ENCODE measurements around the gene CKAP5.

The CKAP5 gene

DNA sequence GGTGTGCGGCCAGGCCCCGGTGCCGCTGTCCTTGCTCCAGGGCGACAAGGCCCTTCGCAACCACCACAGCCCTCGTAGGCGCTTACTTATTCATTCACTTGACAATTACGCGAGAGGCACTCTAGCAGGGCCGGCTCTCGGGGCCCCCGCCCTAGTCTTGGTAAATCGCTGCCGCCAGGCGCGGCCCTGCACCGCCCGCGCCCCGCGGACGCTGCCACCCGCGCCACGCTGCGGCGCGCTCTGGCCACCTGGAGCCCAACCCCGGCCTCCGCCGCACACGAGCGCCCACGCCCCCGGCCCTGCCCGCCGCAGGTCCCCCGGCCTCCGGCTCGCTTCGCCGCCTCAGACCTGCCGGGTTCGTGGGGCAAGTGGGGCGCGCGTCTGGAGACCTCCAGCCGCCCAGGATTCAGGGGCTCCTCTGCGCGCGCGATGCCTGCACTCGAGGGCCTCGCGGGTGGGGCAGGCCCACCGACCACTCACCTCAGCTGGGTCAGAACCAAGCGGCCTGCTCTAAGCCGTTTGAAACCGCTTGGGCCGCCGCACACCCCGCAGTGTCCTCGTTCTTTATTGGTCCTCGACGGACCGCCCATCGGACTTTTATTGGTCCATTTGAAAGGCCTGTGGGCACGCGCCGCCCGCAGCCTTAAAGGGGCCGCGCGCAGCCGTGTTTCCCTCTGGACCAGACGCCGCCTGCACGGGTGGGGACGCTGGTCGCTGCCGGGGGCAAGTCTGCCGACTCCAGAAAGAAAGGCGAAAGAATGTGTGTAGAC is at the start of gene CKAP5:
Gene CKAP5 (minus strand): TSS at position 541 of the 770 bp plus-strand sequence. CDS start 25,049 bp downstream, outside the sequence.
- DNase-seq: peak; percentile 77

- no peak for DNase-seq
These were observed 49.7 kb upstream of the CKAP5 start for GRCh38 chr11:46895821-46896220.

GRCh38 chr11:46894961-46895360 is 48.9 kb upstream of the CKAP5 start:
- DNase-seq: no peak

GRCh38 chr11:46894506-46894905 is 48.4 kb upstream of the CKAP5 start:
- no peak for DNase-seq

- no peak for DNase-seq
These were observed 46.8 kb upstream of the CKAP5 start for GRCh38 chr11:46892838-46893237.

GRCh38 chr11:46892109-46892508 is 46.0 kb upstream of the CKAP5 start:
- no peak for DNase-seq

DNA sequence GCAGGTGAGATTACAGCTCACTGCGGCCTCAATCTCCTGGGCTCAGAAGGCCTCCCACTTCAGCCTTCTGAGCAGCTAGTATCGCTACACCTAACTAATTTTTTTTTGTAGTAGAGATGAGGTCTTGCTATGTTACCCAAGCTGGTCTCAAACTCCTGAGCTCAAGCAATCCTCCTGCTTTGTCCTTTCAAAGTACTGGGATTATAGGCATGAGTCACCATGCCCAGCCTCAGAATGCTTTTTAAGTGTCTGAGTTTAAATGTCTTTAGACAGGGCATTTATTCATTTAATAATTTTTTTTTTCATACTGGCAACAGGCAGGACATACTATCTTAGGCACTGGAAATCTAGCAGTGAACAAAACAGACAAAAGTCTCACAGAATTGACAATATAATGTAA is 44.6 kb upstream of the CKAP5 start:
- DNase-seq: no peak

- peak; percentile 54 for DNase-seq
These were observed 43.8 kb upstream of the CKAP5 start for GRCh38 chr11:46889689-46890475.

GRCh38 chr11:46889251-46889650 is 43.2 kb upstream of the CKAP5 start:
- DNase-seq: no peak

- DNase-seq: no peak
These were observed 42.6 kb upstream of the CKAP5 start for GRCh38 chr11:46888636-46889035.

DNA sequence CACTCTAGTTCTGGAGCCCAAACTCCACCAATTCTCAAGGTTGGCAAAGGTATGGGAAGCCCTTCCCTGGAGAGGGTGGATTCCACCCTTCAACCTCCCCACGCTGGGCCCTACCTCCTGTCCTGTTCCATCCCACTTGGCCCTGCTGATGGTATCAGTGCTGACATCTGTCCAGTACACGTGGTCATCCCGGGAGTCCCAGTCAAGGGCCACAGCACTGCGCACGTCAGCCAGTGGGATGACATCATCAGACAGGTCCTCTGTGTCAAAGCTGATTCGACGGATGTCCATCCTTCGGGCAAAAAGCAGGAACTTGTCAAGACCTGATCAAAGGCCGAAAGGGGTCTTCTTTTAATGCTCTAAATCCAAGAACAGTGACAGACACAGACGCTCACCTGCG is 40.1 kb upstream of the CKAP5 start:
- no peak for DNase-seq

GRCh38 chr11:46879056-46879585 is 33.0 kb upstream of the CKAP5 start:
- no peak for DNase-seq

- DNase-seq: no peak
These were observed 31.5 kb upstream of the CKAP5 start for GRCh38 chr11:46877580-46877979.

DNA sequence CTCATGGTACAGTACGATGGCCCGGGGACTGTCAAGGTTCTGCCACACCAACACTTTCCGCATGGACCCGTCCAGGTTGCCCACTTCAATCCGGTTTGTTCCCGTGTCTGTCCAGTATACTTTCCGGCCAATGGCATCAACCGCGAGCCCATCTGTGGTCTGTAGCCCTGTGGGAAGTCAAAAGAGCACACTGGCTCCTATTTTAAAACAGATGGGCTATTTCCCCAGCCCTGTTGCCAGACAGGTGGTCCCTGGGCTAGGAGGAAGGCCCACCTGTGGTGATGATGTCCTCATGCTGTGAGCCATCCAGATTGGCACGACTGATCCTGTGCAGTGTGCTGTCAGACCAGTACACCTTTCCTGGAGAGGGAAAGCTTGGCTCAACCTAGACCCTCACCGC is 30.4 kb upstream of the CKAP5 start:
- no peak for DNase-seq

DNA sequence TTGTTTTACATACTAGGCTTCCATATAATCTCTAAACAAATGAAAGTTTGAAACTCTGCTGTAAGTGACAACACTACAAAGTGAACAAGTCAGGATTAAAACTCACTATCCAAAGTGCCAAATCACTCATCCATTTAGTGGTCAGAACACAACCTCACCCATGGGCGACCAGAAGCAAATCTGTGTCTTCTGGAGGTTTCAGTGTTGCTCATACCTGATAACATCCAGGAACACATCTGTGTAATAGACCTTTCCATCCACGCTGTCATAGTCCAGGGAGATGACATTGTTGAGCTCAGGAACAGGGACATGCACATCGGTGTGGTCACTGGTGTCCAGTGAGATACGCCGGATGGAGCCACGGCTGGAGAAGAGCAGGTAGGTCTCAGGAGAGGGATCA is 28.5 kb upstream of the CKAP5 start:
- no peak for DNase-seq

GRCh38 chr11:46868912-46869311 is 22.8 kb upstream of the CKAP5 start:
- DNase-seq: no peak

DNA sequence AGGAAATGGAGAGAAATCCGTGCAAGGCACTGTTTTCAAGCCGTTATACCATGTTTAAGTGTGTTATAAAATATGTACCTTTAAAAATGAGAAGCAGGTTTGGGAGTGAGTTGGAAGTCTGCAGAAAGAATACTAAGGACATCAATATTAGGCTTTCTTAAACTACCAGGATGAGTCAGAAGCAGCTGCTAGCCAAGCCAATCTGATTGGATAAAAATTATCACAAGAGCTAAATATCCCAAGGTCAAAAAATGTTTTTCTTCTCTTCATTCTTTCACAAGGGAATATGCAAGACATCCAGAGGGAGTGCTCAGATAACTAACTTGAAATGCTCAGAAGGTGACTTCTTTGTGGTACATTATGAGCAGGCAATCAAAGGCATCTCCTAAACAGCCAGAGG is 19.3 kb upstream of the CKAP5 start:
- DNase-seq: no peak

DNA sequence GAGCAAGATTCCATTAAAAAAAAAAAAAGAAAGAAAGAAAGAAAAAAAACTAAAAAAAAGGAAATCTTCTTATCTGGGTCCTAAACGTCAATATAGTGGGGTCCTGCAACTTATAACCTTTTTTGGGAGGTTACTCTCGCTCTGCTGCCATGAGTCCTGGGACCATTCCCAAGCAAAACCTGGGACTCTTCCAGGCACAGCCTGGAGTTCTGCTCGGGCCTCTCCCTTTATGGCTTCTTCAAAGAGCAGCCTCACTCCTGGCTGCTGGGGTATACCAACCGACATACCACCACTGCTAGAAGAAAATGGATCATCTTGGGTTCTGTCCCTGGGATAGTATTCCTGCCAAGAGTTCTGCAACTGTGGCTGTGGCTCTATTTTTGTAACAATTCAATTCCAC is 14.1 kb upstream of the CKAP5 start:
- DNase-seq: no peak

DNA sequence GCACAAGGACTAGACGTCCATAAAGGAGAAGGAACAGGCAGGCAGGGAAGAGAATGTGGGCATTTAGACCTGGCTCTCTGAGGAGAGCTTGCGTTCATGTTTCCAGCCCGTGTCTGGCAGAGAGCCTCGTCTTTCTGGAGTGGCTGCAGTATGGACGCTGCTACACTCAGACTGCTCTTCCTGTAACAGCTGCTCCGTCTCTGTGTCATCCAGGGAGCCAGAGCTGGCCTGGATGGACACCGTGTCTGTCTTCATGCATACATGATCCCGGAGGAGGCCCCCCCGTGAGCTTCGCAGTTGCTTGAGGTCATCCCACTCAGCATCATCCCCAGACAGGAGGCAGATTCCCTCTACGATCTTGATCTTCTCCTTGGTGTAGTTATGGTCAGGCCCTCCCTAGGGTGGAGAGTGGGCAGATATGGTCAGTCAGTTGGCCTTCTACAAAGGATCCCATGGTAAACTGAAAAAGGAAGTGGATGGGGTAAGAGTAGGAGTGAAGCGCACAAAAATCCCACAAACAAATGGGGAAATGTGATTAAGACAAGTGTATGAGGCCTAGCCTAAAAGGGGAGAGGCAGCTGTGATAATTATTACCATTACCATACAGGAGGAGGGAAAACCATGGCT is 13.0 kb upstream of the CKAP5 start:
- no peak for DNase-seq

GRCh38 chr11:46857666-46858065 is 11.6 kb upstream of the CKAP5 start:
- no peak for DNase-seq

GRCh38 chr11:46856605-46857343 is 10.7 kb upstream of the CKAP5 start:
- no peak for DNase-seq

DNA sequence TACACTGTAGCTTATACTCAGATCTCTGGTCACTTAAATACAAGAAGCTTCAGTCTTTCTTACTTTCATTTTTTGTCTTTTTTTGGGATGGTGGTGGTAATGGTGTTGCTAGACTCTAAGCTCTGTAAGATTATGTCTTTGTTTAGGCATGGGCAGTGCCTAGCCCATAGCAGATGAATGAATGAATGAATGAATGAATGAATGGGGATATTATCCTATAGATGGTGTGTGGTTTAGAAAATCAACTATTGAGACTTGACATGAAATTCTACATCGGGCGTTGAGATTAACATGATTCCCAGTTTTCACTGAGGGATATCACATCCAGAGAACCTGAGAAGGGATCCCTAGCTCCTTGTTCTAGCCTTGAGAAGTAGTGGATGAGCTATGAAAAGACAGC is 9.8 kb upstream of the CKAP5 start:
- DNase-seq: no peak

DNA sequence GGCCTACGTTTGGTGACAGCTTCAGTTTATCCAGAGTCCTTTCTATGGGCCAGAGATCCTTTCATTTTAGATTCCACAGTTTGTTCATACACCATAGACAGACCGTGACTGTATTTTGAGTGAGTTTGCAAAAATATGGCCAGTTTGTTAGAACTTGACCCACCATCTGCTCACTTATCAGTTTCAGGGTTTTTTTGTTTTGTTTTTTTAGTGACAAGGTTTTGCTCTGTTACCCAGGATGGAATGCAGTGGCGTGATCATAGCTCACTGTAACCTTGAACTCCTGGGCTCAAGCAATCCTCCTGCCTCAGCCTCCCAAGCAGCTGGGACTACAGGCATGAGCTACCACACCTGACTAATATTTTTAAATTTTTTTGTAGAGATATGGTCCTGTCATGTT is 9.1 kb upstream of the CKAP5 start:
- DNase-seq: no peak
